ENCODE results near the gene PACS1.
A peak's percentile ranks its signal among the peaks of the same experiment; 100 is the strongest.

The PACS1 gene

DNA sequence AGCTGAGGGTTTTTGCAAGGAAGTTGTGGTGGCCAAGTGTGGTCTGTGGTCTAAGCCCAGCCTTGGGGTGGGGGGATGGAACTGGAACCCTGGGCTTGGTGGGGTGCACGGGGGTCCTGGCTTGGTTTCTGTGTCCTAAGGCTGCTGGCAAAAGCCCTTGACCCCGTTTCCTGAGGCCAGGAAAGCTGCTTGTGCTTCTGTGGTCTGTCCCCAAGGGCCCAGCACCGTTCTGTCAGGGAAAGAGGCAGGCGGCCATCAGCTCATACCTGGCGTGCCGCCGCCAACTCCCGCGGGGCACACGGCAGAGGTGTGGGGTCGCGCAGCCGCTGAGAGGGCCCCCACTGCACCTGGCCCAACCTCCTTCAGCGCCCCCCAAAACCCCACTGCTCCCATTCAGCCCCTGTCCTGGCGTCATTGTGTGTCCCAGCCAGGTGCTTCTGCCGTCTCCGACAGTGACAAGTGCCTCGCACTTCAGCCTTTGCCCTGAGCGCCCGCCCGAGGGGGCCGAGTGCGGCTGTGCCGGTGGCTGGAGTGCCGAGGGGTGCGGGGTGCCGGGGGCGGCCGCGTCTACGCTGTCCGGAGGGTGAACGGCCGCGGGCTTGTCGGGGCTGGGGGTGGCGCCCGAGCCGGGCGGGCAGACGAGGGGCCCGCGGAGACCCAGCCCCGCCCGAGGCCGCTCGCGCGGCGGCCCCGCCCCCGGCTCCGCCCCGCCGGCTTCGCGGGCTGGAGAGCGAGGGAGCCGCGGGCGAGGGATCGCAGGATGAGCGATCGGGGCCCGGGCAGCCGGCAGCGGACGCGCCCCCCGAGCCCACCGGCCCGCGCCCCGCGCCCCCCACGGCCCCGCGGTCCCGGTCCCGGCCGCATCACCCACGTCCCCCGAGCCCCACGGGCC is 207.6 kb downstream of the PACS1 start, which contains the start of gene CNIH2:
TSS of gene CNIH2 (plus strand) at position 705 of the 892 bp plus-strand sequence. CDS start 282 bp downstream, outside the sequence.
- peak in 1 of 14 donors; percentile 42 for DNase-seq

DNA sequence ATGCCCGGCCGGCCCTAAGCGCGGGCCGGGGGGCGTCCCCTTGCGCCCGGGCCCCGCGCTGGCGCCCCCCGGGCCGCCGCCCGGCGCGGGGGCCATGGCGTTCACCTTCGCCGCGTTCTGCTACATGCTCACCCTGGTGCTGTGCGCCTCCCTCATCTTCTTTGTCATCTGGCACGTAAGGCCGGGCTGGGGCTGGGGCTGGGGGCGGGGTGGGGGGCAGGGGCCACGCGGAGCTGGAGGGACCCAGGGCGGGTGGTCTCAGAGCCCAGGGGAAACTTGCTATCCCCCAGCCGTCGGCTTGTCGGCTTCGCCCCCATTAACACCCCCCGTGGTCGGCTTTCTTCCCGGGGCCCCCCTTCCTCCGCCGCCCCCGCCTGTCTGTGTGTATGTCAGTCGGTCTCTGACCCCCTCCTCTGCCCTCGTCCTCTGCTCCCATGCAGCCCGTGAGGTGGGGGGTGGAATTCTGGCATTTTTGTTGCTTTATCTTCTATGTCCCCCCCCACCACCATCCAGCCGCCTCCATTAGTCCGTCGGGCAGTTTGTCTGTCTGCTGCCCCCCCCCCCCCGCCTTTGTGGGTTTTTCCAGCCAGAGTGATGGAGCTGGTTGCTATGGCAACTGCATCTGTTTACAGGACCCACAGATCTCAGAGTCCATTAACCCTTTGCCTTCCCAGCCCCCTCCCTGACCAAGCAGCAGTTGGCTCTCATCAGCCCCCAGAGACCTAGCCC is 208.5 kb downstream of the PACS1 start:
- DNase-seq, result no peak

DNA sequence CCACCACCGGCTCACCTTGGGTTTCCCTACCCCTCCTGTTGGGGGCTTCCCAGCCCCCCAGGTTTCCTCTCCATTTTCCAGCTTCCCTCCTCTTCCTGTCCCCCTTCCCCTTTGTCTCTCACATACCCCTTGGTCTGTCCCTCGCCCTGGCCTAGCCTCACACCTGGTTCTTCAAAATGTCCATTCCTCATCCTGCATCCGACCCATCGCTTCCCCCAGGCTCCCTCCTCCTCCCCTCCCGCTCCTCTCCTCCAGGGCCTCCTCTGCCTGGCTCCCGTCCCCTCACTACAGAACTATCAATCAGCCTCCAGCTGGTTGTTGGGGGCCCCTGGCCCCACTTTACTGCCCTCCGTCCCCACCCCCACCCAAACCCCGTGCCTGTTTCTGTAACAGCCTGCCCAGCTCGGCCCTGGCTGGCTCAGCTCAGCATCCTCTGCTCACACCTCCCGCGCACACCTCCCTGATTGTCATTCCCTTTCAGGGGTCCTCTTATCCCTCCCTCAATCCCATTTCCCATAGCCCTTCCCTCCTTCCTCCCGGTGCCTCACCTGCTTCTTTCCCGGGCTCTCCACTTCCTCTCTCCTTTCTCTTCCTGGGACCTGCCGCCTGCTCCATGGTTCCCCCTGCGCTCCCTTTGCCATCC is 209.1 kb downstream of the PACS1 start:
- DNase-seq, result no peak

DNA sequence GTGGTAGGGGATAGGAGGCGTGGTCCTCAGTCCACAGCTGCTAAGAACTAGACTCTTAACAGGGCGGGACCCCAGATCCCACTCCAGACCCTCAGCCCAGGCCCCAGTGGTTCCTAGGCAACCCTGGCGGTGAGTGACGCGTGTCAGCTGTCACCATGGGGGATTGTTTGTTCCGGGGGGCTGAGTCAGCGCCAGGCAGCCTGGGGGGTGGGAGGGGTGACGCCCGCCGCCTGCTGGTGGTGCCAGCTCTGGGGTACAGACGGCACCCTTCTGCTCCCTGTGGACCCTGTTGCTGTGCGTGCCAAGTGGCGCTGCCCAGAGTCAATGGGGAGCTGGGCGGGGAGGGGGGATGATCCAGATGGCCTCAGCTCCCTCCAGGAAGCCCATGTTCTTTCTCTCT is 210.4 kb downstream of the PACS1 start:
- DNase-seq, result peak in 1 of 14 donors; percentile 13

DNA sequence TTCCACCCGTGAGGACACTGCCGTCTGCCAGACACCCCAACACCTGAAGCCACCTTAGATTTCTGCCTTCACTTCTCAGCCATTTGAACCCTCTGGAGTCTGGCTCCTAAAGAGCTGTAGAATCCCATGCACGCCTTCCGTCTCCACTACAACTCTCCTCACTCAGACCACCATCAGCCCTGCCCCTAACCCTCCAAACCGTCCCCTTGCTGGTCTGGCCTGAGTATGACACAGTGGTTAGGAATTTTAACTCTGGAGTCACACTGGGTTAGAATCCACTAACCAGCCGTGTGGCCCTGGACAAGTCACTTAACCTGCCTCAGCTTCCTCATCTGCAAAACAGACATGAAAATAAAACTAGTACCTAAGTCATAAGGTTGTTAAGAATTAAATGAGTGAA is 210.9 kb downstream of the PACS1 start:
- DNase-seq, result no peak

DNA sequence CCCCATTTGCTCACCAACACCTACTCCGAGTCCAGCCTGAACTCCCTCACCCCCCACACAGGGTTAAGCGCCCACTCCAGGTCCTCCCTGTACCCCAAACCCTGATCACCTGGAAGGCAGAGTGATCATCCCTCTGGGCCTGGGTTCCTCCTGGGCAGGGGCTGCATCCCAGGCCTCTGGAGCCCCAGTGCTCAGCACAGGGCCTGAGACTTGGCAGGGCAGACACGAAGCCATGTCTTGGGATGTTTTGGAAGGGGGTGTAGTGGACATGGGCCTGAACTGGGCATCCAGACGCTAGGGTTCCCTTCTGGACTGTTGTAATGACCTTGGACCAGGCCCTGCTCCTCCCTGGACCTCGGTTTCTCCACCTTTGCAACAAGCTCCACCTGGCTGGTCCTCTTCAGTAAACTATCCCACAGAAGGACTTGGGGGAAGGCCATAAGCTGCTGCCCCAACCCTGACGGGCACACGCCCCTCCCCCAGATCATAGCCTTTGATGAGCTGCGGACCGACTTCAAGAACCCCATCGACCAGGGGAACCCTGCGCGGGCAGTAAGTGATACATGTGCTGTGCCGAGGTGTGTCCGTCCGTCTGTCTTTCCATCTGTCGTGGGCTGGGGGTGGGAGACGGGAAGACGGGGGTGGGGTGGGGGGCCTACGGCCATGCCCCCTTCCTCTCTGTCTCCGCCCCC is 211.8 kb downstream of the PACS1 start:
- DNase-seq, result no peak

DNA sequence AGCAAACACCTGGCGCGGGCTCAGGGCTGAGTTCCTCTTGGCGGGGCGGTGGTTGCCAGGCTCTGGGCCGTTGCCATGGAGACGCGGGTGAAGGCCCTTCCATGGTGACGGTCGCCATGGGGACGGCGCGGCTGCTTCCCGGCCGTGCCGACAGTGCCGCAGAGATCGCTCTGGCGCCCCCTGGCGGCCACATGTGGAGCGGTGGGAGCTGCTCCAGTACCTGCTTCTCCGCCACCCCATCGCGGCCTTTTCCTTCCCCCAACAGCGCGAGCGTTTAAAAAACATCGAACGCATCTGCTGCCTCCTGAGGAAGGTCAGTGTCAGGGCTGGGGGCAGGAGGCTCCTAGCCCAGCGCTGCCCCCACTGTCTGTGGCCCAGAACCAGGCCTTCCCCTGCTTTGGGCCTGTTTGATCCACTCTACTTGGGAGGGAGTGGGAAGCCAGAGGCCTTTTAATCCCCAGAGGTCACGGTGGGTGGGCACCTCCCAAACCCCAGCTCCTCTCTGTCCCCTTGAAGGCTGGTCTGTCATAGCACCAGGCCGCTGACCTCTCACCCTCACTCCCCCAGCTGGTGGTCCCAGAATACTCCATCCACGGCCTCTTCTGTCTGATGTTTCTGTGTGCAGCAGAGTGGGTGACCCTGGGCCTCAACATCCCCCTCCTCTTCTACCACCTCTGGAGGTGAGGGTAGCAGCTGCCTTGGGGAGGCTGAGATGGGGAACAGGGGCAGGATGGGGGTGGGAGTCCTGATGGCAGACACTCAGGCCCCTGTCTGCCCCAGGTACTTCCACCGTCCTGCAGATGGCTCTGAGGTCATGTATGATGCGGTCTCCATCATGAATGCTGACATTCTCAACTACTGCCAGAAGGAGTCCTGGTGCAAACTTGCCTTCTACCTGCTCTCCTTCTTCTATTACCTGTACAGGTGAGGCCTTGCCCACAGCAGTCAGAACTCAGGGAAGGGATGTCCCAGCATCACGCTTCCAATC is 212.7 kb downstream of the PACS1 start:
- DNase-seq, result peak; percentile 67 to 97 (median 92)

DNA sequence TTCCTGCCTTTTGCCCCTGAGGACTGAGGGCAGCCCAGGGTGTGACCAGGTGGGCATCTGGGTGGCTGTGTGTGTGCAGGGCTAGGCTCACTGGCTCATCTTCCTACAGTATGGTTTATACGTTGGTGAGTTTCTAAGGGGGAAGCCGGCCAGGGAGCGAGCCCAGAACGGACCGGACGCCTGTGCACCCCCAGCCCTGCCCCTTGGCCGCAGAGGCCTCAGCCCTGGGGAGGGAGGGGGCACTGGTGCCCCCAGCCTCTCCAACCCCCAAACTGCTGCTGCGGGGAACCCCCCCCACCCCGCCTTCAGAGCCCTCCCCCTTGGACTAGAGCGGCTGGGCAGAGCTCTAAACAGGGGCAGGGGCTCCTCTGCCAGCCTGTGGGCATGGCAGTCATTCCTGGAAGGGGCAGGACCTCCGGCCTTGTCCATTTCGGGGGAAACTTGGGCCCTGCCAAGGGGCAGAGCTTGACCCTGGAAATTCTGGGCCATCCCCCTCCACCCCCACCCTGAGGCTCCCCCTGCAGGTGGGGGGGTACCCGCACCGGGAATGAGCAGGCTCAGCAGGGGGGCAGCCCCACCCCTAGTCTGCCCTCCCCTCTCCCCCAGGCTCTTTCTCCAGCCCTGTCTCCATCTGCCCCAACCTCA is 213.5 kb downstream of the PACS1 start:
- no peak for DNase-seq

DNA sequence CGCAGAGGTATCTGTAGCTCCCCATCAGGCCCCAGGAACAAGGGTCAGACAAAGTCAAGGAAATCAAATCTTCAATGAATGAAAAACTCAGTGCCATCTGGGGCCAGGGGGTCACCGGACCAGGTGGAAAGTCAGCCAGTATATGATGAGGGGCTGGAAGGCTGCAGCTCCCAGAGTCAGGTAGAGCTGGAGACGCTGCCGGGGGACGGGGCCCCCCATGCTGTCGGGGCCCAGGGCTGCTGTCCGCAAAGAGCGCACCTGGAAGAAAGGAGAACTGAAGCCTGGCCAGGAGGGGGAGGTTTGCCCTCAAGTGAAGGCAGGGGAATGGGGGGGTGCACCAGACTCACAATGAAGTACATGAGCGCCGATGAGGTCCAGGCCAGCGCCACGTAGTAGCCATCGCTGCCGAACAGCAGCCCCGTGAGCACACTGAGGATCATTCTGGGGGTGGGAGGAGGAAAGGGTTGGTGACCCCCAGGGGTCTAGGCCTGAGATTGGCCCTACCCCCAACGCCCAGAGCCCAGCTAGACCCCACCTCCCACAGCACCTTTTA is 214.5 kb downstream of the PACS1 start:
- DNase-seq, result no peak

DNA sequence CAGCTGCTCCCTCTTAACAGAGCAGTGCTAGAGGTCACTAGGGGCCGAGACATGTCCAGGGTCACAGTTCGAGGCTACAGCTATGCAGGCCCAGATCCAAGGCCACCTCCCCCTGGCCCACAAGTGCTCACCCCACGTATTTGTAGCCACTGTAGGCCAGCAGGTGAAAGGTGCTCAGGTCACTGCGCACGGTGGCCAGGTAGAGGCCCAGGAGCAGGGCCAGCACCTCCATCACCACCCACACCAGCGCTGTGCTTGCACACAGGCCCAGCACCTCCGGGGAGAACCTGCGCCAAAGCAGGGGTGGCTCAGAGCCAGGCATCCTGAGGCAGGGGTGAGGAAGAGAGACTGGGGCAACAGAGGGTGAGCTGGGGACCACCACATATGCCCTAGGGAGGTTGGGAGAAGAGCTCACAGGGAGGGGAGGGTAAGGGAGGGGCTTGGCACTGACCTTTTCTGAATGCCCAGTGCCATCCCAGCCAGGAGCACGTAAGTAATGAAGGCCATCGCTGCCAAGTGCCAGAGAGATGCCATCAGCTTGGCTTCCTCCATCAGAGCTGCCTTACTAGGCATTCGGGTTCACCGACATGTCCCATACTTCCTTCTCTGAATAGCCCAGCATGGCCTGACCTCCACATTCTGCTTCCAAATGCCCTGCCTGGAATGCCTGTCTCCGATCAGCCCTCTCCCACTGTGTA is 215.3 kb downstream of the PACS1 start:
- peak in 1 of 14 donors; percentile 54 for DNase-seq

DNA sequence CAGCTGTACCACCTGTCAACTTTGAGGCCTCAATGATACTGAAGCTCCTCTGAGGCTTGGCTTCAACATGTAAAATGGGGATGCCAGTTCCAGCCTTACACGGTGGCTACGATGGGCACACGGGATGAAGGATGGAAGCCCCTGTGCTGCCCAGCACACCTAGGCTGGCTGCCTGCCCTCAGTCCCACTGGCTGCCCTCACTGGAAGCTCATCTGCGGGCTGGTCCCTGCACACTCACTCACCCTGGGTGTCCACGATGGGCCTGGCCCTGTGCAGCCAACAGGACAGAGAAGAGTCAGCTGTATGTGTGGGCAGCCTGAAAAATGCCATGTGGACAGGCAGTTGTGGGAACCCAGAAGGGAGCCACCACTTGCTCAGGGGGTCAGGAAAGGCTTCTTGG is 216.6 kb downstream of the PACS1 start:
- DNase-seq, result no peak

DNA sequence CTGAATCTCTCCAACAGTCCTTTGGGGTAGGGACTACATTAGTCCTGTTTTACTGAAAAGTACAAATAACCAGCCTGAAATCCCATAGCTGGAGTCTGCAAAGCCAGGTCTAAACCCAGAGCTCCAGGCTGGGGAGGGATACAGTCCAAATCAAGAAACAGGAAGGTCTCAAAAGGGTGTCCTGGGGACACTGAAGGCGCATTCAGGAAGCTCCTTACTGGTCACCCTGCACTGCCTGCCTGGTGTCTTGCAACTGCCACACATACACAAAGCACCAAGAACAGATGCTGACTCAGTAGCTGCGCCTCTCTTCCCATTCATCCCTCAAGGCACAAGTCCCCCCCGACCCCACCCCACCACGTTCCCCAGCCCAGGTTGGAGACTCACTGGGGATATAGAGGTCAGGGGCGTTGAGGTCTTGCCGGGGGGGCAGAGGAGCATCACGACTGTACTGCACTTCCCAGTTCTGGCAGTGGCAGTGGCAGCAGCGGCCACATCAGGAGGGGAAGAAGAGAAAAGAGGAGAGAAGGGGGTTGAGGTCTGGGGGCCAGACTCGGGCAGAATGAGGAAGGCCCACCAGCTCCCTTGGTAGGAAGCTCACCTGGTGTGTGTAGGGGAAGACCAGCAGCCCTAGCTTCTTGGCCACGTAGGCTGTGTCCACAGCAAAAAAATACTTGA is 217.3 kb downstream of the PACS1 start:
- no peak for DNase-seq

DNA sequence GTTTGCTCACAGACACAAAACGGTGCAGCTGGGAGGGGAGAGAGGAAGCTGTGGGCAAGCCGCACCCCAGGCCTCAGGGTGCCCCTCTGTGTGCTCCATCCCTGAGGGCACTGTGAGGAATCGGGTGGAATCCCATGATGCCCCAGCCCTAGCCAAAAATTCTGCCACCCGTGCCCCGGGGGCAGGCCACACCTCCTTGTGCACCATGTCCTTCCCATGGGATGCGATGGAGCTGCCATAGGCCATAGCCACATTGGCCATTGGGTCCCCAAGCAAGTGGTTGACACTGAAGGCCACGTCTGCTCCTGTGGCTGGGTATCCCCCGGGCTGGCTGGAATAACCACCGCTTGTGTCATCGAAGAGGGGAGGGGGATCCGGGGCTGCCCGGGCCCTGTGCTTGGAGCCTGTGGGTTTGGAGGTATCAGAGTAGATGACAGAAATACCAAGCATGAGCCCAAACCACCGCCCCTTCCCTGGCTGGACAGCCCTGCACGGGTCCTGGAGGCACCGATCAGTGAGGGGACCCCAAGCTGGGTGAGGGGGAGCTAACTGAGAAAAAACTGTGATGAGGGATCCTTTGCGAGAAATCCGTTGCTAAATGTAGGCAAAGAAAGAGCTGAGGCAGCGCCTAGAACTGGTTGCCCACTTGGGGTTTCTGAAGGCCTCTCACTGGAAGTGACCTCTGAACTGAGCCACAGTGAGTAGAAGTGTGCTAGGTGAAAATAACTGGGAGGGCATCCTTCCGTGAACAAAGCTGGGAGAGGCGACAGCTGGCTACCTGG is 218.0 kb downstream of the PACS1 start:
- DNase-seq, result no peak

DNA sequence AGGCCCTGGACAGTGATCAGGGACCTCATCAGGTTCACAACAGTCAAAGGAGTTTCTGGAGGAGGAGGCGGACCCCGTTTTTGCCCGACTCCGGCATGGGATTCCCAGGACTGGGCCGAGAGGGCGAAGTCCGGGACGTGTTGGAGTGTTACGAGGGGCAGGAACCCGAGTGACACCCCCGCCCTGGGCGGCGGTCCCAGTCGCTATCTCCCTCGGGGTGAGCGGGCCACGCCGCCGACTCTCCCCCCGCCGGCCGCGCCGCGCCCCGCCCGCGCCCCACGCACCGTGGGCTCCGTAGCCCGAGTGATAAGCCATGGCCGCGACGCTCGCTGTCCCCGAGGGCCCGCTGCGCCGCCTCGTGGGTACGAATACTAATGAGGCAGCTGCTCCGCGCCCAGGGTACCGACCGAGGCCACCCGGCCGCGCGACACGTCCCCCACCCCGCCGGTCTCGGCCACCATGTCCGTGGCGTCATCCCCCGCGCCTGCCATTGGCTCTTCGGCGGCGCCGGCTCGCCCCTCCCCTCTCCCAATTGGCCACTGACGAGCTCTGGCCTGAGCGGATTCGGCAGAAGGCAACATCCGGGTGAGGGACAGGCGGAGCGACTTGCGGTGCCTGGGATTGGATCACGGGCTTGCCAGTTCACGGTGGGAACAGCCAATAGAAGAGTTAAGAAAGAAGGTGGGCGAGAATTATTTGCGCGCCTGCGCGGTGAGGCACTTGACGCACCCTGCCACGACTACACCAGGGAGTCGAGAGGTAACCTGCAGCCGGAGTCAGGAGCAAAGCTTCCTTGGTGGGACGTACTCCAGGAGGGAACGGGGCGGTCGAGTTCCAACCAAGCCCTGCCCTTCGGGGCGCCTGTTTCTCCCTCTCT is 218.8 kb downstream of the PACS1 start, which contains the start of gene YIF1A:
TSS of gene YIF1A (minus strand) at position 473 of the 877 bp plus-strand sequence. CDS start at position 315, 158 bp downstream.
- peak; percentile 86 to 100 (median 98) for DNase-seq

DNA sequence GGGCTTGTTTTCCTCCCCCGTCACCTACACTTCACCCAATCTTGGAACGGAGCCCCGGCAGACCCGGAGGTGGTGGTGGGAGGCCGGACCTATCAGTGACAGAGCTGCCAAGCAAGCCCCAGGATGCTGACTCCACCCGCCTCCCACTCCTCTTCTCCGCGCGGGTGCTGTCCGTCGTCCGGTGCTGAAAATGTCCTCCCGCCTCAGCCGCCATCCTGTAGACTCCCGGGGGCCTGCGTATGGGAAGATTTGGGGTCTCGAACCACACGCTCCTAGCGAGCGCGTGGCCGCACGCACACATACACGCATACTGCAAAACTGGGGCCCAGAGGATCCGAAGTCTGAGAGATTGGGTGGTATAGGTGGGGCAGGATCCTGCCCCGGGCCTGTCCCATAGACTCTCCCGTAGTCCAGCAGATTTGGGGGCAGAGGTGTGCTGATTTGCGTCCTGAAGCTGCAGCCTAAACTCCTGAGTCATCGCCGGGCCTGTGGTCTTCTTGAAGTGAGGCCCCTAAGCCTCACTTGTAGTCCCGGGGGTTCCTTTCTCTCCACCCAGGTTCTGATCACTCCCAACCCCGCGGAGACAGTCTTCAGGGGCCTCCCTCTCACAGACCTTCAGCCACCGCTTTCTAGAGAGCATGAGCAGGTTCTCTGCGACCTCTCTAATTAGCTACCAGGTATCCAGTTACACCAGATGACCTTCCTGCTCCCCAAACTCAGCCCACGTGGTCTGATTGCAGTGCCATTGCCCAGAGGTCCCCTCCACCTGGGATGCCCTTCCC is 219.7 kb downstream of the PACS1 start:
- DNase-seq, result peak in 3 of 14 donors; percentile 67 to 81 (median 70)

DNA sequence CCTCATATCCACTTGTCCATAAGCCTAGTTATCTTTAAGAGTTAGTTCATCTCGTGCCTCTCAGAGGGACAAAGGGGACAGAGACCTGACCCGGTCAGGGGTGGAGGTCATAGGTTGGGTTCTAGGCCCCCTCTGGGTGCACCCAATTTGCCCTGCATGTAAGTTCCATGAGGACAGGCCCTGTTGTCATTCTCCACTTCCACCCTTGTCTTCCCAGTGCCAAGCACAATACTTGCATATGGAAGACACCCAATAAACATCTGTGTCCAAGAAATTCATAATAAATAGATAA is 220.2 kb downstream of the PACS1 start:
- DNase-seq, result no peak
